HepG2 (cell line): ENCODE data around the gene DDOST. TPM values are rescaled to one million over a fixed set of nuclear protein-coding genes. Genes with fewer than 3 reads are reported as not detected.

Source experiments
- CCDC6 ChIP-seq: sonication (generic); formaldehyde crosslinking; IDR thresholded peaks from 2 replicates; pipeline ENCODE4 v1.8.1; 2022; ENCODE audit warnings: mild to moderate bottlenecking, missing genetic modification reagents, moderate library complexity
- DR1 ChIP-seq: sonication (generic); formaldehyde crosslinking; IDR thresholded peaks from 2 replicates; pipeline ENCODE4 v1.8.0; 2021; ENCODE audit warnings: mild to moderate bottlenecking, missing genetic modification reagents, inconsistent platforms
- ESRRA ChIP-seq: sonication (generic); formaldehyde crosslinking; IDR thresholded peaks from 2 replicates; pipeline ENCODE4 v1.5.1; 2020; ENCODE audit warnings: mild to moderate bottlenecking, low read depth, missing genetic modification reagents
- HBP1 ChIP-seq: IDR thresholded peaks from 2 replicates; pipeline ENCODE4 v1.6.1; 2016; ENCODE audit warnings: low read depth, control low read depth
- HMGA1 ChIP-seq: sonication (generic); formaldehyde crosslinking; conservative IDR thresholded peaks from 2 replicates; pipeline ENCODE4 v1.4.0; 2020; ENCODE audit warnings: missing genetic modification reagents
- MAX ChIP-seq: IDR thresholded peaks from 2 replicates; pipeline ENCODE4 v1.6.1; 2012; ENCODE audit warnings: inconsistent platforms
- RCOR2 ChIP-seq: IDR thresholded peaks from 2 replicates; pipeline ENCODE4 v1.6.1; 2016; ENCODE audit warnings: missing biosample characterization, missing genetic modification reagents
- RNF2 ChIP-seq: fragments of 450-650 bp; conservative IDR thresholded peaks from 2 replicates; pipeline ENCODE4 v1.6.1; 2016; ENCODE audit warnings: low read depth
- SAFB2 ChIP-seq: sonication (generic); formaldehyde crosslinking; IDR thresholded peaks from 2 replicates; pipeline ENCODE4 v1.5.1; 2020; ENCODE audit warnings: missing genetic modification reagents, low read depth, mild to moderate bottlenecking, borderline replicate concordance
- TFDP2 ChIP-seq: sonication (generic); formaldehyde crosslinking; IDR thresholded peaks from 2 replicates; pipeline ENCODE4 v1.4.0; 2020; ENCODE audit warnings: missing genetic modification reagents
- ZFP82 ChIP-seq: sonication (generic); formaldehyde crosslinking; IDR thresholded peaks from 2 replicates; pipeline ENCODE4 v1.5.1; 2020; ENCODE audit warnings: mild to moderate bottlenecking, missing genetic modification reagents, borderline replicate concordance
- ZNF260 ChIP-seq: sonication (generic); formaldehyde crosslinking; IDR thresholded peaks from 2 replicates; pipeline ENCODE4 v1.4.0; 2020; ENCODE audit warnings: missing genetic modification reagents, low read depth, mild to moderate bottlenecking, borderline replicate concordance
- ZNF547 ChIP-seq: sonication (generic); formaldehyde crosslinking; IDR thresholded peaks from 2 replicates; pipeline ENCODE4 v1.5.1; 2020; ENCODE audit warnings: mild to moderate bottlenecking, missing genetic modification reagents
- ZNF607 ChIP-seq: sonication (generic); formaldehyde crosslinking; IDR thresholded peaks from 2 replicates; pipeline ENCODE4 v1.5.1; 2020; ENCODE audit warnings: missing genetic modification reagents, mild to moderate bottlenecking, borderline replicate concordance
- ZNF672 ChIP-seq: sonication (generic); formaldehyde crosslinking; IDR thresholded peaks from 2 replicates; pipeline ENCODE4 v1.8.1; 2022; ENCODE audit warnings: missing genetic modification reagents
- ZNF766 ChIP-seq: sonication (generic); formaldehyde crosslinking; IDR thresholded peaks from 2 replicates; pipeline ENCODE4 v1.5.0; 2020; ENCODE audit warnings: missing genetic modification reagents, borderline replicate concordance
- ZNF816 ChIP-seq: sonication (generic); formaldehyde crosslinking; IDR thresholded peaks from 2 replicates; pipeline ENCODE4 v1.8.0; 2022; ENCODE audit warnings: missing genetic modification reagents, mild to moderate bottlenecking, borderline replicate concordance
- polyA plus RNA-seq, 8 experiments: library from polyadenylated mRNA; depleted of rRNA in 3 of 8; stranded (reverse) in 7 of 8; unstranded in 1 of 8; fragments of >200 nt; fragmentation: Illumina TruSeq in 4 of 8; extraction: Trizol in 4 of 8; gene quantifications; 2 replicates each; pipeline versions ENCODE4 v1.2.1 to v1.2.3, GENCODE V29; 2011 to 2016; ENCODE audit warnings: low read depth in 4 of 8, missing spikeins in 1 of 8, mixed read lengths in 1 of 8; ENCODE audit not compliant: insufficient read depth in 1 of 8
- total RNA-seq, 5 experiments: library from RNA; depleted of rRNA; stranded (reverse); fragments of >200 nt; fragmentation: Illumina TruSeq; extraction: Trizol; gene quantifications; 2 replicates each; pipeline ENCODE4 v1.2.3, GENCODE V29; 2016; ENCODE audit warnings: low read depth in 1 of 5
- TF ChIP-seq, protein P1 (sequence below): sonication (generic); formaldehyde crosslinking; IDR thresholded peaks from 2 replicates; pipeline ENCODE4 v1.4.0; 2020; ENCODE audit warnings: mild to moderate bottlenecking, missing genetic modification reagents
- TF ChIP-seq, protein P2 (sequence below): sonication (generic); formaldehyde crosslinking; IDR thresholded peaks from 2 replicates; pipeline ENCODE4 v1.5.0; 2020; ENCODE audit warnings: missing genetic modification reagents, mild to moderate bottlenecking, borderline replicate concordance
- TF ChIP-seq, protein P3 (sequence below): sonication (generic); formaldehyde crosslinking; IDR thresholded peaks from 2 replicates; pipeline ENCODE4 v1.4.0; 2020; ENCODE audit warnings: missing genetic modification reagents
- TF ChIP-seq, protein P4 (sequence below): sonication (generic); formaldehyde crosslinking; IDR thresholded peaks from 2 replicates; pipeline ENCODE4 v1.5.1; 2020; ENCODE audit warnings: missing genetic modification reagents, mild to moderate bottlenecking, borderline replicate concordance

DDOST gene
- total and polyA plus RNA-seq, 2 of the 13 experiments (the other 11 are each of a cell fraction or from before 2014, with no cell fraction given): 335 to 494 TPM

DNA sequence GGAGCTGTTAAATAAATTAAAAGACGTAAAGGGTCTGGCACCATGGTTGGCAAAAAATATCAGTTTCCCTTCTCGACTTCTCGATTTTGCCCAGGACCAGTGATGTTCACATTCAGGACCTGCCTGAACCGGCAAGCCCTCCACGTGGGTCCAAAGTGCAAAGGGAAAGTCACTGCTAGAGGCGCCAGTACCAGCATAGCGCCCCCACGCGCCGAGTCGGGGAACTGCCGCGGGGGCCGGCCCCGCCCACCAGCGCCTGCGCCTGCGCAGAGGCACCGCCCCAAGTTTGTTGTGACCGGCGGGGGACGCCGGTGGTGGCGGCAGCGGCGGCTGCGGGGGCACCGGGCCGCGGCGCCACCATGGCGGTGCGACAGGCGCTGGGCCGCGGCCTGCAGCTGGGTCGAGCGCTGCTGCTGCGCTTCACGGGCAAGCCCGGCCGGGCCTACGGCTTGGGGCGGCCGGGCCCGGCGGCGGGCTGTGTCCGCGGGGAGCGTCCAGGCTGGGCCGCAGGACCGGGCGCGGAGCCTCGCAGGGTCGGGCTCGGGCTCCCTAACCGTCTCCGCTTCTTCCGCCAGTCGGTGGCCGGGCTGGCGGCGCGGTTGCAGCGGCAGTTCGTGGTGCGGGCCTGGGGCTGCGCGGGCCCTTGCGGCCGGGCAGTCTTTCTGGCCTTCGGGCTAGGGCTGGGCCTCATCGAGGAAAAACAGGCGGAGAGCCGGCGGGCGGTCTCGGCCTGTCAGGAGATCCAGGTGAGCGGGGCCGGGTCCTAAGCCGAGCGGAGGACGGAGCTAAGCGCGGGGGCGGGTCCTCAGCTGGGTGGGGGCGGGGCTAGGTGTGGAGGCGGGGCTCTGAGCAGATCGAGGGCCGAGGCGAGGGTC, 27.7 kb downstream of the DDOST start, which contains the start of gene PINK1 (continued):
- TF ChIP-seq TFDP2 (CRISPR knock-in tag) (peak; percentile 70), ZNF547 (peak; percentile 45; the same call in 1 of the 2 replicates), HMGA1 (CRISPR knock-in tag) (no peak), ZFP82 (CRISPR knock-in tag) (peak; percentile 70; the same call in 1 of the 2 replicates), RNF2 (peak; percentile 28; the same call in 1 of the 2 replicates), MAX (peak; percentile 88), RCOR2 (CRISPR knock-in tag) (no peak), ZNF260 (CRISPR knock-in tag) (no peak), ZNF816 (CRISPR knock-in tag) (peak; percentile 84), ZNF672 (CRISPR knock-in tag) (0 out of 2 replicates have a peak, but pooled peaks have one; percentile 46), ZNF607 (peak; percentile 59; the same call in 1 of the 2 replicates), HBP1 (CRISPR knock-in tag) (peak; percentile 12; the same call in 1 of the 2 replicates), CCDC6 (CRISPR knock-in tag) (peak; percentile 30; the same call in 1 of the 2 replicates), SAFB2 (CRISPR knock-in tag) (0 out of 2 replicates have a peak, but pooled peaks have one; percentile 70), ZNF766 (CRISPR knock-in tag) (no peak), DR1 (no peak), ESRRA (CRISPR knock-in tag) (peak; percentile 82)
- TF ChIP-seq, protein P1, sequence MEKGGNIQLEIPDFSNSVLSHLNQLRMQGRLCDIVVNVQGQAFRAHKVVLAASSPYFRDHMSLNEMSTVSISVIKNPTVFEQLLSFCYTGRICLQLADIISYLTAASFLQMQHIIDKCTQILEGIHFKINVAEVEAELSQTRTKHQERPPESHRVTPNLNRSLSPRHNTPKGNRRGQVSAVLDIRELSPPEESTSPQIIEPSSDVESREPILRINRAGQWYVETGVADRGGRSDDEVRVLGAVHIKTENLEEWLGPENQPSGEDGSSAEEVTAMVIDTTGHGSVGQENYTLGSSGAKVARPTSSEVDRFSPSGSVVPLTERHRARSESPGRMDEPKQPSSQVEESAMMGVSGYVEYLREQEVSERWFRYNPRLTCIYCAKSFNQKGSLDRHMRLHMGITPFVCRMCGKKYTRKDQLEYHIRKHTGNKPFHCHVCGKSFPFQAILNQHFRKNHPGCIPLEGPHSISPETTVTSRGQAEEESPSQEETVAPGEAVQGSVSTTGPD (CRISPR knock-in tag): no peak
- TF ChIP-seq, protein P2, sequence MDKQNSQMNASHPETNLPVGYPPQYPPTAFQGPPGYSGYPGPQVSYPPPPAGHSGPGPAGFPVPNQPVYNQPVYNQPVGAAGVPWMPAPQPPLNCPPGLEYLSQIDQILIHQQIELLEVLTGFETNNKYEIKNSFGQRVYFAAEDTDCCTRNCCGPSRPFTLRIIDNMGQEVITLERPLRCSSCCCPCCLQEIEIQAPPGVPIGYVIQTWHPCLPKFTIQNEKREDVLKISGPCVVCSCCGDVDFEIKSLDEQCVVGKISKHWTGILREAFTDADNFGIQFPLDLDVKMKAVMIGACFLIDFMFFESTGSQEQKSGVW (CRISPR knock-in tag): no peak
- TF ChIP-seq, protein P3, sequence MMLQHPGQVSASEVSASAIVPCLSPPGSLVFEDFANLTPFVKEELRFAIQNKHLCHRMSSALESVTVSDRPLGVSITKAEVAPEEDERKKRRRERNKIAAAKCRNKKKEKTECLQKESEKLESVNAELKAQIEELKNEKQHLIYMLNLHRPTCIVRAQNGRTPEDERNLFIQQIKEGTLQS: no peak
- TF ChIP-seq, protein P4, sequence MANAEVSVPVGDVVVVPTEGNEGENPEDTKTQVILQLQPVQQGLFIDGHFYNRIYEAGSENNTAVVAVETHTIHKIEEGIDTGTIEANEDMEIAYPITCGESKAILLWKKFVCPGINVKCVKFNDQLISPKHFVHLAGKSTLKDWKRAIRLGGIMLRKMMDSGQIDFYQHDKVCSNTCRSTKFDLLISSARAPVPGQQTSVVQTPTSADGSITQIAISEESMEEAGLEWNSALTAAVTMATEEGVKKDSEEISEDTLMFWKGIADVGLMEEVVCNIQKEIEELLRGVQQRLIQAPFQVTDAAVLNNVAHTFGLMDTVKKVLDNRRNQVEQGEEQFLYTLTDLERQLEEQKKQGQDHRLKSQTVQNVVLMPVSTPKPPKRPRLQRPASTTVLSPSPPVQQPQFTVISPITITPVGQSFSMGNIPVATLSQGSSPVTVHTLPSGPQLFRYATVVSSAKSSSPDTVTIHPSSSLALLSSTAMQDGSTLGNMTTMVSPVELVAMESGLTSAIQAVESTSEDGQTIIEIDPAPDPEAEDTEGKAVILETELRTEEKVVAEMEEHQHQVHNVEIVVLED (CRISPR knock-in tag): 0 out of 2 replicates have a peak, but pooled peaks have one; percentile 21
